NCI-H1105 treated with DMSO at 0.1 percent for 48 hours (cell line): ENCODE data around the gene HERPUD2.
"Not testable (repeated sequence)": the region's sequence is repeated elsewhere in the genome, so short reads cannot be mapped to it uniquely, and the experiment has no call there.

Experiments
- DNase-seq: peaks from one replicate; lab custom pipeline; 2025; lab: John Stamatoyannopoulos, UW

The HERPUD2 gene

DNA sequence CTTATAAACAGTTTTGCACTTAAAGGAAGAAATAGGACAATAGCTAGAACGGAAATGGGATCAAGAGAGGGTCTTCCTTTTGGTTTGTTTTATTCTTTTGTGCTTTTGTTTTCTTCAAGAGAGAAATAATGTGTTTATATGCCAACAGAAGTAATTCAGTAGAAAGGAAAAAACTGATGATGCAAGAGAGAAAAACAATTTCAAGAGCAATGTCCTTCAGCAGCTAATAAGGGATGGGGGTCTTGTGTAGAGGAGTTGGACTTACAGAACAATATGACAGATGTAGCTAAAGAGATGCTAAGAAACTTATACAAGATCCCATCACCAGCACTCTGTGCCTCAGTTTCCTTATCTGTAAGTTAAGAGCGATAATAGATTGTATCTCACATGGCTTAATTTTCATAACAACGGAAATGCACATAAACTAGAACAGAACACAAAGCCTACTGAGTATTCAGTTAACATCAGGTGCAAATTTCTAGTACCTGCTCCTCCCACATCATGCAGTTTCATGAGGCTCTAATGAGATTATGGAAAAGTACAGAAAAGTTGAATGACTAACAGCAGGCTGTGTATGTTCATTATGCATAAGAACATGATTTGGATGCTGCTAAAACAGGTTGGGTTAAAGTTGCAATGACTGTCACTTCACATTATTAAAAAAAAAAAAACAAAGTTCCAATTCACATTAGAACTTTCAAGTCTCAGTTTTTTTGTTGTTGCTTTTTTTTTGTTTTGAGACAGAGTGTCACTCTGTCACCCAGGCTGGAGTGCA, 17.2 kb downstream of the HERPUD2 start:
- no peak for DNase-seq

DNA sequence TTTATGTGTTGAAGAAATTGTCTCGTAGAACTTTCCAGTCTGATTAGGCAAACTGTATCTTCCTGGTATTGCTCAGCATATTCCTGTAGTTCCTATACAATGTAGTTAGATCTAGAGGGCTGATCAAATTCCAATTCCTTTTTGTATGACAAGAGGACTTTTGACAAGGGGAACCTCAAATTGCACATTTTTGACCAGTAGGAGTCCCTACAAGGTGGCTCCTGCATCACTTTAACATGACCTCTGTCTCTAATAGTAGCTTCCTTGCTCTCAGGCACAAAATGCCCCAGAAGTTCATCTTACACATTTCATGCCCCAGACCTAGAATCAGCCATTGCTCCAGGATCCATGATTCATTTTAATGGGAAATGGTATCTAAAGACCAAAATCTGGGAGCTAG, 18.7 kb downstream of the HERPUD2 start:
- DNase-seq = no peak

DNA sequence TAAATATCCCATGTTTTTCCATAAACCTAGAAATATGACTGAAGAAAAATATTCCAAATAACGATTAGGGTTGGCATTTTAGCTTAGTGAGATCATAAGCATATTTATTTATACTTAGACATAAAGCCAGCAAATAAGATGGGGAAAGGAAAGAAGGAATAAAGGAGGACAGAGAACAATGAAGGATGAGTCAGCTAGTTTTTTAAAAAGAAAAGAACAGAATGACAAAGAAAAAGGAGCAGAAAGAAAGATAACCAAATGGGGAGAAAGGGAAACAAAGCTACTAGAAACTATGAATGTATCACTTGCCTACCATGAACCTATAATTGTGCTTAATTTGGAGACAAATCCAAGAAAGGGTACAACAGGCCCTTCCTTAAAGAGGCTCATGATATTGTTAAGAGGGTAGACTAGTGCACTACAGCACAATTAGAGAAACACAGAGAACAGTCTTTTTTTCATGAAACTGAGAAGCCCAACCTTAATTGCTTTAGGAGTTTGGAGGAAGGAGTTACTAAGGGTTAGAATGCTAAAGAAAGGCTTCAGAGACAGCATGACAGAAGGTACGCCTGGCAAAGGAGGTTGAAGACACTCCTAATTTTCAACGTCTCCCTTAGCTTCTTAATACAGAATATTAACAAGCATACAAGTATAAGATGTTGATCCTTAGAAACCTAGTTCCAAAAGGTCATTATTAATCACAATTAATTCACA, 23.9 kb downstream of the HERPUD2 start:
- DNase-seq = no peak

DNA sequence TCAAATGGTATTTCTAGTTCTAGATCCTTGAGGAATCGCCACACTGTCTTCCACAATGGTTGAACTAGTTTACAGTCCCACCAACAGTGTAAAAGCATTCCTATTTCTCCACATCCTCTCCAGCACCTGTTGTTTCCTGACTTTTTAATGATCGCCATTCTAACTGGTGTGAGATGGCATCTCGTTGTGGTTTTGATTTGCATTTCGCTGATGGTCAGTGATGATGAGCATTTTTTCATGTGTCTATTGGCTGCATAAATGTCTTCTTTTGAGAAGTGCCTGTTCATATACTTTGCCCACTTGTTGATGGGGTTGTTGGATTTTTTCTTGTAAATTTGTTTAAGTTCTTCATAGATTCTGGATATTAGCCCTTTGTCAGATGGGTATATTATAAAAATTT, 34.5 kb downstream of the HERPUD2 start:
- DNase-seq = not testable (repeated sequence)

DNA sequence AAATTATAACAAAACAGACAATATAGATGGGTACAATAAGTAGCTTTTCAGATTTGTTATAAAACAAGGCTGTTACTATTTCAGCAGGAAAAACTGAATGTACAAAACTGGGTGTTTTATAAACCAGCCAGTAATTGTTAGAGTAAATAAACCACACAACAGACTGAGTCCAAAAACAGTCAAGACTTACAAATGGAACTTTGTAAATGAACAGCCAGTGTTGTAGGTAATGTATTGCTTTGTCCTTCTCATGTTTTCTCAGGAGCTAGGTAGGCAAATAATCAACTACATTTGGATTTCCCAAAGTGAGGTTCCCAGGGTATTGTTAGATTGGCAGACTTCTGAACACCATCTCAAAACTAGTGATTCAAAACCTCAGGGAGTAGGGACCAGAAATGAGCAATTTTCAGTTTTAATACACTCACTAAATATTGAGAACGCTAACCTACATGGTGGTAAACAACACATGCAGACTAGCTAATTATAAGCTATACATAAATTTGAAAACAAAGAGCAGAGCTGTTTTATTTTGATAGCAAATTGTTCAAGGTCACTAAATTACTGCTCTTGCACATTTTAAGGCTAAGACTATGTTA, 36.2 kb downstream of the HERPUD2 start:
- DNase-seq = no peak

DNA sequence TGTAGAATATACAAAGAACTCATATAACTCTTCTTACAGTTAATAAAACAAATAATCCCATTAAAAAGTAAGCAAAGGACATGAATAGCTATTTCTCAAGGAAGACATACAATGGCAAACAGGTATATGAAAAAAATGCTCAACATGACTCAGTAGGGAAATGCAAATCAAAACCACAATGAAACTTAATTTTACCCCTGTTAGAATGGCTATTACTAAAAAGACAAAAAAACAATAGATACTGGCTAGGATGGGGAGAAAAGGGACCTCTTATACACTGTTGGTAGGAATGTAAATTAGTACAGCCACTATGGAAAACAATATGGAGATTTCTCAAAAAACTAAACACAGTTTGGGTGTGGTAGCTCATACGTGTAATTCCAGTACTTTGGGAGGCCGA, 37.8 kb downstream of the HERPUD2 start:
- DNase-seq = no peak

DNA sequence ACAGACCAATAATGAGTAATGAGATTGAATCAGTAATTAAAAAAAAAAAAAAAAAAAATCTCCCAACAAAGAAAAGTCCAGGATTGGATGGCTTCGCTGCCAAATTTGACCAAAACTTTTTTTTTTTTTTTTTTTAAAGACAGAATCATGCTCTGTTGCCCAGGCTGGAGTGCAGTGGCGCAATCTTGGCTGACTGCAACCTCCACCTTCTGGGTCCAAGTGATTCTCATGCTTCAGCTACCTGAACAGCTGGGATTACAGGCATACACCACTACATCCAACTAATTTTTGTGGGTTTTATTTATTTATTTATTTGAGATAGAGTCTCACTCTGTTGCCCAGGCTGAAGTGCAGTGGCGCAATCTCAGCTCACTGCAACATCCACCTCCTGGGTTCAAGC, 40.4 kb downstream of the HERPUD2 start:
- not testable (repeated sequence) for DNase-seq

DNA sequence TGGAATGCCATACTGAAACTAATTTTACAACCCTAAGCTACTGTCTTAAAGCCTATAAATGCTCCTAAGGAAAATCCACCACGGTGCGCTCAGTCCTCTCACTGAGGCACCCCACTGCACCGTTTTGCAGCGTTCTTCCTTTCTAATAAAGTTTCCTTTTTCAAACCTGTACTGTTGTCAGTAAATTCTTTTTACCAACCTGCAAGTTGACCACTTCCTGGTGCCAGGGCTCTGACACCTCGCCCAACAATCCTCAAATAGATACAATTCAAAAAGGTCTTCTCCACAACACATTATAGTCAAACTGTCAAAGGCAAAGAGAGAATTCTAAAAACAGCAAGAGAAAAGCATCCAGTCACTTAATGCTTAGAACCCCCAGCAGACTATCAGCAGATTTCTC, 42.8 kb downstream of the HERPUD2 start:
- DNase-seq = no peak

DNA sequence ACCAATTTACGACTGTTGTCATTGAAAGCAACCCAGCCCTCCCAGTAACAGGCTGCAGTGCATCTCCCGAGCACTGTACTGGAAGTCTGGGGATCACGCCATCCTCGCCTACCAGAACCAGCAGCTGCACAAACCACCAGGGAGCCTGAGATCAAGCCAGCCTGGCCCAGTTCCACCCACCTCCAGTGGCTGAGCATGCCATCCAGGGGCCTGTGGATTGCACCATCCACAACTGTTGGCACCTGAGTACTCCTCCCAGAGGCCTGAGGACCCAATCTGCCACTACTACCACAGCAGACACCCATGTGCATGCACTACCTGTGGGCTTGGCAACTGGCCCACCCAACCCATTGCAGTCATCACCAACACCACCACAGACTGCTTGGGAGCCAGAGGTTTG, 44.2 kb downstream of the HERPUD2 start:
- no peak for DNase-seq

DNA sequence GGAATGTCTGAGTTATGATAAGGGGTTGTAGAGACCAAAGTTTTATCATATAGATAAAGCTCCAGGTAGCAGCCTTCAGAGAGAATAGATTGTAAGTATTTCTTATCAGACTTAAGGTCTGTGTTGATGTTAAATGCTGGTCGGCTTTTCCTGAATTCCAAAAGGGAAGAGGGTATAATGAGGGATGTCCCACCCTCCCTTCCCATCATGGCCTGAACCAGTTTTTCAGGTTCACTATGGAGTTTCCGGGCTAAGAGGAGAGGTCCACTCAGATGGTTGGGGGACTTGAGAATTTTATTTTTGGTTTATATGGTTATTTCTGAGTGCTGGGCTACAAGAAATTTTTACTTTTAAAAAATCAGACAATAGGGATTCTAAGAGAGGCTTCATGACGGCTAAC, 45.2 kb downstream of the HERPUD2 start:
- no peak for DNase-seq

DNA sequence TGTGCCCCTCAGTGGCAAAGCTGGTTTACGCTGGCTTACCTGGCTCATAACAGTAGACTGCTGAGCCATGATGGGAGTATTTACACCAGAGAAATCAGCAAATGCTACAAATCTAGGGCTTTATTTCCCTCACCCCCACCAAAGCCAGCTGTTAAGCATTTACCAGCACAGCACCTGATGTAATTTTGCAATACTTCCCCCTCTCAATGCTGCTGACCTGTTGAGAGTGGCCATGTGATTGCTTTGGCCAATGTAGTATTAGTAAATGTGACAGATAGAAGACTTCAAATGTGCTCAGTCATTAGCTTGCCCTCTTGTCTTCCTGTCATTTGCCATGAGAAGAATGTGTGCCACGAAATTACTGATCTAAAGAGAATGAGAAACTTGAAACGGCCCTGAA, 46.6 kb downstream of the HERPUD2 start:
- DNase-seq = no peak

DNA sequence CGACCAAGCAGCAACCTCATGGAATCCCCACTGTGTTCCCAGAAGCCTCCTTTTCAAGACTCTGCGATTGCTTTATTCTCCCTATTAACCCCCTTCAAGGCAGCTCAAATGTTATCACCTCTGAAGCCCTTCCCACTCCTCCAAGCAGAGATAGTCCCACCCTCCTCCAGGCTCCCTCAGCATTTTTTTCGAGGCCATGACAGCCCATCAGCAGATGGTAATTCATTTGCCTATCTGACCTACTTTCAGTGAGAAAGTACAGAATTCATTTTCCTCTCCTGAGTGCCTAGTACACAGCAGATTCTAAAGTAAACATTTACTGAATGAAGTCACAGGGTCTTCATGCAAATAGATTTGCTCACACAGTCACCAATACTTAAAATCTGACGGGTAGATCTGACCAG, 47.8 kb downstream of the HERPUD2 start:
- no peak for DNase-seq

DNA sequence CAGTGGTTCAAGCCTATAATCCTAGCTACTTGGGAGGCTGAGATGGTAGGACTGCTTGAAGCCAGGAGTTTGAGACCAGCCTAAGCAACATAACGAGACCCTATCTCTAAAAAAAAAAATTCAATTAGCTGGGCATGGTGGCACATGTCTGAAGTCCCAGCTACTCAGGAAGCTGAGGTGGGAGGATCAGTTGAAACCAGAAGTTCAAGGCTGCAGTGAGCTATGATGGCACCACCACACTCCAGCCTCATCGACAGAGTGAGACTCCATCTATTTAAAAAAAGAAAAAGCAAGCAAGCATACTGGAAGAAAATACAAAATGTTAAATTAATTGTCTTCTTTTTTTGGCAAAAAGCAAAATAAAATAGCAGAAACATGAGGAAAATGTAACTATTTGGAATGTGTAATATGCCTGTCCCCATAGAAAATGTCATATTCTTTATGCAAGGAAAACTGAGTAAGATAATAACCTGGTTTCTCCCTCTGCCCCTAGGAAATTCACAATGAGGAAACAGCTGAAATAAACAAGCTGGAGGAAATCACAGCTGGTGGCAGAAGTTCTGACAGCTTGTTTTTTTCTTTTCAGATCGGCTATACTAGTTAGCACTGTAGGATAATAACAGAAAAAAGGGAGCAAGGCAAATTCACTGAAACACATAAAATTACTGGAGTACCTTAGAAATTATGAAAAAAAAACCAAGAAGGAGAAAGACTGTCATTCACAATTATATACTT, 48.5 kb downstream of the HERPUD2 start:
- DNase-seq = no peak

DNA sequence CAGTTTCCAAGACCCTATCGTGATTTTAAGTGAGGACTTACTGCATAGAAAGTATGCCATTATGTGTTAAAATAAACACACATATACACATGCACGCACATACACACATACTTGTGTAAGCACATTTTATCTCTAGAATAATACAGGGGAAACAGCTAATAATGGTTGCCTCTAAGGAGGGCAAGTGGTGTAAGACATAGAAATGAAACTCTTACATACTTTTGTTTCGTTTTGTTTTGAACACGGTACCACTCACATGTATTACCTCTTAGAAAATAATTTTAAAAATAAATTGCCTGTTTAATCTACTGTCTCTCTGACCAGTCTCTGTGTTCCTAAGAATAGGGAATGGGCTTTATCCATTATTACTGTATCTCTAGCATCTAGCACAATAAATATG, 49.2 kb downstream of the HERPUD2 start:
- no peak for DNase-seq

DNA sequence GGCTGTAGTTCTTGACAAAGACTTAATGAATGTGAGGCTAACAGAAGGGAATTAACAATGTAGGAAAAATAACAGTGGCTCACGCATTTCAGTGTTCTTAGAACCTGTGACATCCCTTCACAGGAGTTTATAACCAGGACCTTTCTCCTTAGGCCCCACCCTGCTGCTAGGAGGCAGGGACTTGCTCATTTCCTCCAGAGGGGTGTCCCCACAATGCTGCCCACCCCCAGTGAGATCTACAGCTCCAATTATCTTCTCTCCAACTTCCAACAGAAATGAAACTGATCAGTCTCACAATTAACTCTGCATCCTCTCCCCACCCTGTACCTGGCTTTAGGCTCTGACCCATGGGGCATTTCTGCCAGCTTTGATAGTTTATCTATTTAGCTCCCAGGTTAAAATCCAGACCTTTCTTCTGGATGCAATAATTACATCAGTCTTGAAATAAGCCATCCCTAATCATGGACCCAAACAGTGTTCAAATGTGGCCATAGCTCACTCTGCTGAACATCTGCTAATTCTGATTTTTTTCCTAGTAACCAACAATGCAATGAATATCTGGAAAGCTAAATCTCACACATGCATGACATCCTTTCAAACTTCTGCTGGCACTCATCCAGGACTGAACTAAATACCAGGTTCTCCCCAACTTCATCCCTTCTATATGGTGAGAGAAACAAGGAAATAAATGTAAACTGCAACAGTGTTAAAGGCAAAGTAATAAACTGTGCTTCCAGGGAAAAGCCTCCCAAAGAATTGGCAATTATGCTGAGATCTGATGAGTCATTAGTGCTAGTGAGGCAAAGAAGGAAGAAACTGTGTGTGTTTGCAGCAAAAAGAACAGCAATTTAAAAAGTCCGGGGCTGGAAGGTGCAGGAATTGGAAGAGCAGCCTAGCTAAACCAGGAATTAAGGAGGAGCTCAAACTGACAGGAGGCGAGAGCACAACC, 64.6 kb downstream of the HERPUD2 start:
- DNase-seq = no peak

DNA sequence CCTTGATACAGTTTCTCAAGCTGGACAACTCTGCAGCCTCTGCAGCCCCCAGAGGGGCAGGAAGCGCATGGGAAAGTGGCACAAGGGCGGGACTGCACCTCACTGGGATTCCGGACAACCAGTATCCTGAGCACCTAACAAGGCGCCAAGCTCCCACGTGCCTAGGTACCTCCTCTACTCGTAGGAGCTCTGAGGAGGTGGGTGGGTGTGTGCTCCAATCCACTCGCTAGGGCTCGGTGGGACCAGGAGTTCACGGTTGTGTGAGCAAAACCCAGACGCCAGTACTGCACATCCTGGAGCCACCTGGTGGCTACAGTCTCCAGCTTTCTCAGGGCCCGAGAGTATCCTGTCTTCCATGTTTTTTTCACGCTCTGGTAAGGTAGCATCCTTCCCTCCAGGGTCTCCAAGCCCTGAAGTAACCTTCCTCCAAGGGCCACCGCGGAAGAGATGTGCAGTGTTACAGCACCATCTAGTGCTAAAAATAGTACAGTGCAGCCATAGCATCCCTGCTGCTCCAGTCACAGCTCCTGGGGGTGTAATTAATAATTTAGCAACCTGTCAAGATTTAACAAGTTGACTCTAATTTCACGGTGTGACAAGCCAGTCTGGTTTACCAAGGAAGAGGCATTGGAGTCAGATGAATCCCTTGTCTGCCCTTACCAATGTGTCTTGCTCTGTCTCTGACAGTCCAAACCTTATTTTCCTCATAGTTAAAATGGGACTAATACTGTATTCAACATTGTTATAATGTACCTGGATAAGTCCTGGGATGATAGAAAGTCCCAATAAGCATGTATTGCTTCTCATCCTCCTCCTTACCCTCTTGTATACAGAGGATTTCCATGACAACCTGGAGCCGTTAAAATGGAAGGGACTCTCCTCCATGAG, 70.4 kb downstream of the HERPUD2 start:
- peak; percentile 46 for DNase-seq

DNA sequence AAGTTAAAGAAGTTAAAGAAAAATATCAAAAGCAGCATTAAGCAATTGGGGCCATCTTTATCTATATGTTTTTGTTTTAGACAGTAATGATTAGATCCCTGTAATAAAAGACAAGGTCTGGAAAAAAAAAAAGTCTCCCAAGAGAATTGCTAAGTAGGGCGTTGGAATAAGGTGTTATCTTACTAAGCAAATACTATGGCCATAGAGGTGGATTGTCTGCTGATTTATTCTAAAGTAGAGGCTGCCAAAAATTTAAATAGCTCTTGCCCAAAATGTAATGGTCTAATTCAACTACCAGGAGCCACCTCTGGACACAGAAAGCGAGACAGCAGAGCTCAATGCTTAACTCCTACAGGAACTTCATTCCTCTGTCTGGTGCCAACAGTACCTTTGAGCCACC, 71.6 kb downstream of the HERPUD2 start:
- peak; percentile 41 for DNase-seq

DNA sequence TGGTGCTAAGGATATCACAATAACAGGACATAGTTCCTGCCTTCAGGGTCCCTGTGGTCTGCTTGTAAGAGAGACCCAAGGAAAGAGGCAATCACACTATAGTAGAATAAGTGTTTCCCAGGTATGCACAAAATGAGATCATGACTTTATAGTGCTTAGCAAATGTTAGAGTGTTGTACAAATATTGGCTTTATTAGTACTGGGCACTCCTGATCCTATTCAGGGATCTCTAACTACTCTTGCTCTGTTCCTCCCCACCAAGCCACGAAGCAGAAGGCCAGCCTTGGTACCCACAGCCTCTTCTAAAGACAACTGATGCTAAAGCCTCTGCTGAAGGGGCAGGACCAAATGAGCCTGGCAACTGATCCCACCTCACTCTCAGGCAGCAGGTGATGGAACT, 75.1 kb downstream of the HERPUD2 start:
- DNase-seq = no peak

DNA sequence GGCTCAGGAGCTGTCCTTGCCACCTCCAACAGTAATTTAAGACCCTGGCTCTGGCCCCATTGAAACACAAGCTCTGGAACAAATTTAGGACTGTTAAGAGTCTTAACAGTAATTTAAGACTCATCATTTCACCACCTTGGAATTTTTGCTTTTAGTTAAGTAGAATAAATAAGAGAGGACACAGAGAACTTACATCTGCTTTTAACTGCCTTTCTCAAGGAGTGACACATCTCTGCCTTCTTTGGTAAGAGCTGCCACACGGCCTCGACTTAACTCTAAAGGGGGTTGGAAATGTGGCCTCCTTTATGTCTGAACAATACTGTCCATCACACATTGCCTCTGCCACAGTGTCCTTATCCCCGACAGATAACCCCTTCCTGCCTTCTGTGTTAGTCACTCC, 77.9 kb downstream of the HERPUD2 start:
- DNase-seq = no peak

DNA sequence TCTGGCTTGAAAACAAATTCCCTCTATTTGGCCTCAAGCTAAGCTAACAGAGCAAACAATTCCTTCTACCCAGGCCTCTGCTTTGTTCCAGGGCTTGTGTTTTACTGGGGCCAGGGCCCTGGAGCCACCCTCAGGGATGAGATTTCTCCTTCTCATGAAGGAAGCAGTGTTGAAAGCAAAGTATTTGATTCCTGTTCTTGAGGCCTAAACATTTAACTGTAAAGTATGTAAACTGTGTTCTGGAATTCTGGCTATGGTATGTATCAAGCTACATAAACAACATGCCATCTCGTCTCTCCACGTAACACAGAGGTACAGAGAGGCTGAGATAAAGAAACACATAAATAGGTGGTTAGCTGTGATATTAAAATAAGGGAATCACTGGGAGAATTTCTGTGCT, 81.8 kb downstream of the HERPUD2 start:
- DNase-seq = no peak
